Fibroblast of the aortic adventitia (primary cell): ENCODE results near the gene TEDC1. TPM values are rescaled to one million over a fixed set of nuclear protein-coding genes. Genes with fewer than 3 reads are reported as not detected.

ENCODE experiments used
- DNase-seq: peaks from one replicate; pipeline ENCODE4 v3.0.0-alpha.2; 2010; ENCODE audit warnings: low read depth
- H3K4me3 ChIP-seq: 2 replicates; pipeline ENCODE4 v1.5.1; 2011; ENCODE audit warnings: low read depth, mild to moderate bottlenecking, control low read depth, low read length, moderate library complexity
- total RNA-seq: library from RNA; depleted of rRNA; stranded (reverse); fragments of >200 nt; gene quantifications from 2 replicates; pipeline ENCODE4 v1.2.3, GENCODE V29; 2012; ENCODE audit warnings: low replicate concordance
- TF ChIP-seq, protein P1 (sequence below): IDR thresholded peaks from 2 replicates; pipeline ENCODE4 v1.5.1; 2011; ENCODE audit warnings: mild to moderate bottlenecking, low read length, control low read depth, inconsistent platforms; ENCODE audit not compliant: insufficient read depth

Gene TEDC1
- total RNA-seq, 1 donor, result 12.6 TPM

- no peak for DNase-seq
- no peak overlapping the region for H3K4me3 ChIP-seq
- TF ChIP-seq, protein P1, sequence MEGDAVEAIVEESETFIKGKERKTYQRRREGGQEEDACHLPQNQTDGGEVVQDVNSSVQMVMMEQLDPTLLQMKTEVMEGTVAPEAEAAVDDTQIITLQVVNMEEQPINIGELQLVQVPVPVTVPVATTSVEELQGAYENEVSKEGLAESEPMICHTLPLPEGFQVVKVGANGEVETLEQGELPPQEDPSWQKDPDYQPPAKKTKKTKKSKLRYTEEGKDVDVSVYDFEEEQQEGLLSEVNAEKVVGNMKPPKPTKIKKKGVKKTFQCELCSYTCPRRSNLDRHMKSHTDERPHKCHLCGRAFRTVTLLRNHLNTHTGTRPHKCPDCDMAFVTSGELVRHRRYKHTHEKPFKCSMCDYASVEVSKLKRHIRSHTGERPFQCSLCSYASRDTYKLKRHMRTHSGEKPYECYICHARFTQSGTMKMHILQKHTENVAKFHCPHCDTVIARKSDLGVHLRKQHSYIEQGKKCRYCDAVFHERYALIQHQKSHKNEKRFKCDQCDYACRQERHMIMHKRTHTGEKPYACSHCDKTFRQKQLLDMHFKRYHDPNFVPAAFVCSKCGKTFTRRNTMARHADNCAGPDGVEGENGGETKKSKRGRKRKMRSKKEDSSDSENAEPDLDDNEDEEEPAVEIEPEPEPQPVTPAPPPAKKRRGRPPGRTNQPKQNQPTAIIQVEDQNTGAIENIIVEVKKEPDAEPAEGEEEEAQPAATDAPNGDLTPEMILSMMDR, result no peak
These were observed 24.4 kb upstream of the TEDC1 start for GRCh38 chr14:105466531-105467248.

- TF ChIP-seq, protein P1, result no peak
- no peak overlapping the region for H3K4me3 ChIP-seq
- DNase-seq, result no peak
These were observed 23.7 kb upstream of the TEDC1 start for GRCh38 chr14:105467249-105467941.

DNA sequence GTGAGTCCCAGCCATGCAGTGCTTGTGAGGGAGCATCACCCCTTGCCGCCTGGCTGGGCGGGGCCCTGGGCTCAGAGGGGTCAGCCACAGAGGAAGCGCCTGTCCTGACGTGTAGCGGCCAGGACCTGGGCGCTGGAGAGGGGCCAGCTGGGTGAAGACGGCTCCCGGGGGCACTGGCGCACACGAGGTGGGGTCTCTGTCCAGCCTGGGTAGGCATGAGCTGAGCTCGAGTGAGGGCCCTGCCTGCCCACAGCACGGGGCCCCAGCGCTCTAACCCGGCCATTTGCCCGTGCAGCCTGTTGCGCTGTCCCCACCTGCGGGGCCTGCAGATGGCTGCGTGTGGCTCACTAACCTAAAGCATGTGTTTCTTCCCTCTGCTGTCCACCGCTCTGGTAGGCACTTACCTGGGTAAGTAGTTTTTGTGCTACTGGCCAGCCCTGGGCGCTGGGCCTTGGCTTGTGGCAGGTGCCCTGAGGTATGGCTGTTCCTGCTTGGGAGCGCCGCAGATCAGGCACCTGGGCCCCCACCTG, 23.0 kb upstream of the TEDC1 start:
- TF ChIP-seq, protein P1, result no peak
- no peak overlapping the region for H3K4me3 ChIP-seq
- no peak for DNase-seq

- H3K4me3 ChIP-seq, result no peak overlapping the region
- DNase-seq, result no peak
- TF ChIP-seq, protein P1, result no peak
These were observed 22.3 kb upstream of the TEDC1 start for GRCh38 chr14:105468621-105469241.

- no peak overlapping the region for H3K4me3 ChIP-seq
- TF ChIP-seq, protein P1, result no peak
These were observed 21.3 kb upstream of the TEDC1 start for GRCh38 chr14:105469456-105470349.

More at GRCh38 chr14:105469456-105470349, 21.3 kb upstream of the TEDC1 start:
- no peak for DNase-seq
